ENCODE data around the gene CERT1.

DNA sequence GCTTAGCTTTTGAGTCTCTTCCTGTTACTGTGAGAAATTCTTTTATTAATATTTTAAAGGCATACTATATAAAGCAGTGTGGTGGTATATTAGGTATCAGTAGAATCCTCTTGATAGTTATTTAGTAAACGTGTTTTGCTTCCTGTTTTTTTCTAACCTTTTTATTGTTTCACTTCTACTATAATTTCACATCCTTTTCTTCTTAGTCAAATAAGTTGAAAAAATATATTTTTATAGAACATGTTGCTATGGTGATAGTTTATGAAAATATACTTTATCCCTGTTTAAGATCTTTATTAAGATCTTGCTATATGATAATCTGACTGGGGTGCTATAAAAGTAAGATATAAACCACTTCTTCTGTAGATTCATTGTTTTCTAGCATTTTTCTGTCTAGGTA lies 2.4 kb upstream of the CERT1 start:
- no peak for TF ChIP-seq POLR2A (IDR thresholded peaks at IDR 0.05; ENCODE audit: low read depth, low read length)
- TF ChIP-seq, protein P1, sequence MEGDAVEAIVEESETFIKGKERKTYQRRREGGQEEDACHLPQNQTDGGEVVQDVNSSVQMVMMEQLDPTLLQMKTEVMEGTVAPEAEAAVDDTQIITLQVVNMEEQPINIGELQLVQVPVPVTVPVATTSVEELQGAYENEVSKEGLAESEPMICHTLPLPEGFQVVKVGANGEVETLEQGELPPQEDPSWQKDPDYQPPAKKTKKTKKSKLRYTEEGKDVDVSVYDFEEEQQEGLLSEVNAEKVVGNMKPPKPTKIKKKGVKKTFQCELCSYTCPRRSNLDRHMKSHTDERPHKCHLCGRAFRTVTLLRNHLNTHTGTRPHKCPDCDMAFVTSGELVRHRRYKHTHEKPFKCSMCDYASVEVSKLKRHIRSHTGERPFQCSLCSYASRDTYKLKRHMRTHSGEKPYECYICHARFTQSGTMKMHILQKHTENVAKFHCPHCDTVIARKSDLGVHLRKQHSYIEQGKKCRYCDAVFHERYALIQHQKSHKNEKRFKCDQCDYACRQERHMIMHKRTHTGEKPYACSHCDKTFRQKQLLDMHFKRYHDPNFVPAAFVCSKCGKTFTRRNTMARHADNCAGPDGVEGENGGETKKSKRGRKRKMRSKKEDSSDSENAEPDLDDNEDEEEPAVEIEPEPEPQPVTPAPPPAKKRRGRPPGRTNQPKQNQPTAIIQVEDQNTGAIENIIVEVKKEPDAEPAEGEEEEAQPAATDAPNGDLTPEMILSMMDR (IDR thresholded peaks at IDR 0.05; ENCODE audit: extremely low read depth in 1 of 2, insufficient read depth in 1 of 2, low read depth in 1 of 2, low read length in 2 of 2) = no peak
- no peak for TF ChIP-seq POLR2AphosphoS5 (IDR thresholded peaks at IDR 0.05; ENCODE audit: insufficient read depth, low read depth, low read length)
- TF ChIP-seq, protein P2, sequence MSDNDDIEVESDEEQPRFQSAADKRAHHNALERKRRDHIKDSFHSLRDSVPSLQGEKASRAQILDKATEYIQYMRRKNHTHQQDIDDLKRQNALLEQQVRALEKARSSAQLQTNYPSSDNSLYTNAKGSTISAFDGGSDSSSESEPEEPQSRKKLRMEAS (IDR thresholded peaks at IDR 0.05; ENCODE audit: insufficient read depth, insufficient read length) = no peak
- TF ChIP-seq JUN (IDR thresholded peaks at IDR 0.05; ENCODE audit: borderline replicate concordance, insufficient read depth, insufficient read length, low read depth) = no peak
- no peak for TF ChIP-seq FOS (IDR thresholded peaks at IDR 0.05; ENCODE audit: borderline replicate concordance, insufficient read depth, low read length)
- TF ChIP-seq EZH2 (IDR thresholded peaks at IDR 0.05; ENCODE audit: borderline replicate concordance, low read depth, low read length, severe bottlenecking) = no peak
- TF ChIP-seq MYC (IDR thresholded peaks at IDR 0.05; ENCODE audit: low read depth, low read length) = no peak
- TF ChIP-seq GATA2 (IDR thresholded peaks at IDR 0.05; ENCODE audit: insufficient read depth, insufficient read length, low read depth, low read length) = no peak

Measured in endothelial cell of umbilical vein (primary cell).